Left hindlimb (tissue), 1 donor: ENCODE results near the gene KCNG2.

Source experiments
- DNase-seq: peaks from one replicate; pipeline ENCODE4 v3.0.0-alpha.2; 2018

The KCNG2 gene

DNA sequence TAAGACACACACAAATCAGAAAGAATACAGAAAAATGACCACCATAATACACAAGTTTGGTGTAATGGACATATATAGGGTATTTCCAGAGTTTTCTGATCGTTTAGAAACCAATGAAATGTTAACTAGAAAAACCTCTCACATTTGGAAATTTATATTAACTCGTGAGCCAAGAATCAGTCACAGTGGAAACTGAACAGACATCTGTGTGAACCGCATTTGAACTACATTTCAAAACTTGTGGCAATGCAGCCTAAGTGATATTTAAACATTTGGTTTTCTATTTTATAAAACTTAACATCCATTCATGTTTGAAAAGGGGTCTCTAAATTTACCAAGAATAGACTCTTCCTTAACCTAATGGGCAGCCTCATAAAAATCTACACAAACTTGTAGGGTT, 29.0 kb upstream of the KCNG2 start:
- DNase-seq: no peak

DNA sequence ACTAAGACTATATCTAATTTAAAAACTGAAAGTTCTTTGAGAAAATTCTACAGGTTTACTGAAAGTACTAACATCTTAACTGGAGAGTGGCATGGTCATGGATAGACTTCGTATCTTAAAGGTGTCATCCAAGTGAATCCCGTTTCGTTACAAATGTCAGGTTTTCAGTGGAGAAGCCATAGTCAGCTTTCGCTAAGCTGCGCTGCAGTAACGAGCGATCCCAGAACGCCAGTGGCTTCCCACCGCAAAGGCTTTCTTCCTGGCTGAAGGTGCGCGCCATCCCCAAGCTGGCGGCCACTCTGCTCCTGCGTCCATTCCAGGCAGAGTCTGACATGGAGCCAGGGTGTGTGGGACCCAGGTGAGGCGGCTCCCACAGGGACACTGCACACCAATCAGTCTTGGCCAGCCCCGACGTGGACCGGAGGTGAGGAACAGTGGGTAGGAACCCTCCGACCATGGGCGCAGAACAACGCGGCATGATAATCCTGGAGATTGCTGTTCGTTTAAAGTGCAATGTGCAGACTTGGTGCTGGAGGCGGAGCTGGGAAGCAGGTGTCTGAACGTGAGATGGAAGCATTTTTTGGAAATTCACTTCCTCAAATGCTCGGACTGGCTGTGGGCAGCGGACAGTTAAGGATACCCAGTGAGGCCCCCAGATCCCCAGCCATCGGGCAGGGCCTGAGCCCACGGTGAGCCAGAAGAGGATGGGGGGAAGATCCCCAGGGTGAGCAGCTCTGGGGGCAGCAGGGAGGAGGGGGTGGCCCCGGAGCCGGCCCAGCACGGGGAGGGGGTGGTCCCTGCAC, 27.8 kb upstream of the KCNG2 start:
- DNase-seq: no peak

DNA sequence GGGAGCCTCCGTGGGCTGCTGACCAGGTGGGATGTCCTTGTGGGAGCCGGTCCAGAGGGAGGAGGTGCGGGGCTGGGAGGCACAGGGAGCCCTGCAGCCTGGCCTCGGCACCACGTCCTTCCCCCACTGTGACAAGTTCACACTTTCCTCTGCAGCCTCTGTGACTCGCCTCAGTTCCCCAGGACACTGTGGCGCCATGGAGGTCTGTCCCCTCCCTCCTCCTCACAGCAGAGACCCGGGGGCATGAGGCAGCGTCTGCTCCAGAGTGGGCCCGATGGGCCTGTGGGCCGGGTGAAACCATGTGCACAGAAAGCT, 27.3 kb upstream of the KCNG2 start:
- peak; percentile 20 for DNase-seq

DNA sequence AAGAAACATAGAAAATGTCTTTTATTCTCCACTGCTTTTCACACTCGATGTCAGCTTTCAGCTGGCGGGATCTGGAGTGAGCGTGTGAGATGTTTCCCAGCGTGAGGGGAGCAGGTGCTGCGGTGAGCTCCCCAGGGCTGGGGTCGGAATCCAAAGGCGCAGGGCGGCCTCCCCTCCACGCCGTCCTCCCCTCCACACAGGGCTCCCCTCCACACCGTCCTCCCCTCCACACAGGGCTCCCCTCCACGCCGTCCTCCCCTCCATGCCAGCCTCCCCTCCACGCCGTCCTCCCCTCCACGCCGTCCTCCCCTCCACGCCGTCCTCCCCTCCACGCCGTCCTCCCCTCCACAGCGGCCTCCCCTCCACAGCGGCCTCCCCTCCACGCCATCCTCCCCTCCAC, 26.9 kb upstream of the KCNG2 start:
- peak; percentile 18 for DNase-seq

DNA sequence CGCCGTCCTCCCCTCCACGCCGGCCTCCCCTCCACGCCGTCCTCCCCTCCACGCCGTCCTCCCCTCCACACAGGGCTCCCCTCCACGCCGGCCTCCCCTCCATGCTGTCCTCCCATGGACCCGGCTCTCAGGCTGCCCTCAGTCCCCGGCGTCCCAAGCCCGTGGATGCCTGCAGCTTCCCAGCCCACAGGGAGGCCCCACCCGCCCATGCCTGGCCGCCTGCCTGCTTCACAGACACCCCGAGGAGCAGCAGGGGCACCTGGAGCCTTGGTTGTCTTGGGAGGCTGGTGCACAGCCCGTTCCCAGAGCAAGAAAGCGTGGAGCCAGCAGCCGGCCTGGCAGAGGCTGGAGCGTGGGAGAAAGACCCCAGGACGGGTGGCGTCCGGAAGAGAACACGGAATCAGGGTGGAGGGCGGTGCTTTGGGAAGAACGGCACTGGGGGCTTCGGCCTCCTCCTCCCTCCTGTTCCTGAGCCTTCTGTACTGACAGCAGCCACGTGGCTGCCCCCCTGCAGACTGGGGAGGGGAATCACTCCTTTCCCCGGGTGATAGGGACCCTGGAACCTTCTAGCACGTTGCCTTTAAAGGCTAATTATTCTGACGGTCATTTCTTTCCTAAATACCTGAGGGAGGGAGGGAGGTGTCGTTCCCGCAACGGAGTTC, 26.2 kb upstream of the KCNG2 start:
- DNase-seq: peak; percentile 21

DNA sequence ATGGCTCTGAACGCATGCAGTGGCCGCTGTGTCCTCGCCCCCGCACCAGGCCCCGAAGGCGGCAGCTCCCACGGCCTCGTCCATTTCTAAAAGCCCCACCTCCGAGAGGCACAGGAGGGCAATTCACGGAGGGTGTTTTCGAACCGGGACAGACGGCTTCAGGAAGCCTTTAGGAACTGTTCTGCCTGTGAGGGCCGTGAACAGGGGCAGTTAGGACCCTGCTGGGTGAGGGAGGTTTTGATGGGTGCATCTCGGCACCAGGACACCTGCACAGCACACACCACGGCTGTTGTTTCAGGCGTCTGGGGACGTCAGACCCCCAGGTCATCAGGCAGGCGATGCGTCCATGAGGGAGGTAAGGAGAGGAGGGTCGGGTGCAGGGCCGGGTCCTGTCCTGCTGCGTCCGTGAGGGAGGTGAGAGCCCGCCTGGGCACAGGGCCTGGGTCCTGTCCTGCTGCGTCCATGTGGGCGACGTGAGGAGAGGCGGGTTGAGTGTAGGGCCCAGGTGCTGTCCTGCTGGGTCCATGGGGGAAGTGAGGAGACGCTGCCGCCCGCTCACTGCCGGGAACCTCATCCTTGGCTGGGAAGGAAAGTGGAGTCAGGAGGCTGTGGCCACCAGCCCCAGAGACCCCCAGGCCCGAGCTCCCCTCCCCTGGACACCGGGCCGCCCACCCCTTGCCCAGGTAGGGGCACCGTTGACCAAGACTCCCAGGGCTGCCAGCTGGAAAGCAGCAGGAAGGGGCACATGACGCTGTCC, 25.5 kb upstream of the KCNG2 start:
- peak; percentile 16 for DNase-seq

DNA sequence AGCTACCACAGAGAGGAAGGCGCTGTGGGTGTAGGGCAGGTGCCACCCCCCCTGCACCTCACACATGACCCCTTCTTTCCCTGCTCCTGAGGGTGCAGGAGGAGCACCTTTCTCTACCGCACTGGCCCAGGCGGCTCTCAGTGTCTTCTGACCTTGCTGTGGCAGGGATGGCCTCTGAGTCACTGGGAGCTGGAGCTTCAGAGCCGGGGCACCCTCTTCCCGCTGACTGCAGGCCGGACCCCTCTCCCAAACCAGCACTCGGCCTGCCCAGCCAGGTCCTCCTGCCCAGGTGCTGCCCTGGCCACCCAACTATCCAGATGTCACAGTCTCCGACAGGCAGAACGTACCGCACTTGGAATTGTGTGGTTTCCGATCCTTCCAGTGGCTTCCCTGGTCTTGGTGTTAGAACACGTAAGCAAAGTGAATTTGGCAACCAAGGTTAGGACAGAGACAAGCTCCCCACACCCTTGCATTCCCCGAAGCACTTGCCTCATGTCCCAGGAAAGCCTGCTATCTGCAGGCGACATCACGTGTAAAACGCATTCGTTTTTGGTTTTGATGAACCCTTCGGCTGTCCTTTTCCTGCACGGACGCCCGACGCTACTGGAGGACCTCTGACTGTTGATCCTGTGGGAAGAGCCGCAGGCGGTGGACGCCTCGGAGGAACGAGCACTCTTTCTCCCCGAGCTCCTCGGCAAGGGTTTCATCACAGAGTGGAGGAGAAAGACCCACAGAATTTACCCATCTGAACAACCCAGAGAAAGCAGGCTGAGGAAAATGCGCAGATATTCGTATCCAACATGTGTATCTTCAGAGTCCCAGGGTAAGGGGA, 24.7 kb upstream of the KCNG2 start:
- peak; percentile 11 for DNase-seq

DNA sequence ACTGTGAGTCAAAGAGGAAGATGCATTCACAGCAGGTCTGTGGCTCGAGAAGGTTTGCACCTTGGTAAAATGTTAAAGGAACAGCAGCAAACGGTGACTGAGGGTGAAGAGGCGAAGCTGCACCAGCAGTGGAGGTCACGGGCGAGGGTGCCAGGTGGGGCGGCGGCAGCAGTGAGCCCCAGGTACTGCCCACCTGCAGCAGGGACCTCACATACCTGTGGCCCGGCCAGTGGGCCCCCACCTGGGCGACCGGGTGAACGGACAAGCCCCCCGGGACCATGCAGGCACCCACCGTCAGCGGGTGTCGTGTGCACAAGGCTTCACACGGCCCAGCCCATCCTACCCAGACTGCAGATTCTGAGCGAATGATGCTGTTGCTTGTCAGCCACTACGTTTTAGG, 23.6 kb upstream of the KCNG2 start:
- DNase-seq: peak; percentile 11

DNA sequence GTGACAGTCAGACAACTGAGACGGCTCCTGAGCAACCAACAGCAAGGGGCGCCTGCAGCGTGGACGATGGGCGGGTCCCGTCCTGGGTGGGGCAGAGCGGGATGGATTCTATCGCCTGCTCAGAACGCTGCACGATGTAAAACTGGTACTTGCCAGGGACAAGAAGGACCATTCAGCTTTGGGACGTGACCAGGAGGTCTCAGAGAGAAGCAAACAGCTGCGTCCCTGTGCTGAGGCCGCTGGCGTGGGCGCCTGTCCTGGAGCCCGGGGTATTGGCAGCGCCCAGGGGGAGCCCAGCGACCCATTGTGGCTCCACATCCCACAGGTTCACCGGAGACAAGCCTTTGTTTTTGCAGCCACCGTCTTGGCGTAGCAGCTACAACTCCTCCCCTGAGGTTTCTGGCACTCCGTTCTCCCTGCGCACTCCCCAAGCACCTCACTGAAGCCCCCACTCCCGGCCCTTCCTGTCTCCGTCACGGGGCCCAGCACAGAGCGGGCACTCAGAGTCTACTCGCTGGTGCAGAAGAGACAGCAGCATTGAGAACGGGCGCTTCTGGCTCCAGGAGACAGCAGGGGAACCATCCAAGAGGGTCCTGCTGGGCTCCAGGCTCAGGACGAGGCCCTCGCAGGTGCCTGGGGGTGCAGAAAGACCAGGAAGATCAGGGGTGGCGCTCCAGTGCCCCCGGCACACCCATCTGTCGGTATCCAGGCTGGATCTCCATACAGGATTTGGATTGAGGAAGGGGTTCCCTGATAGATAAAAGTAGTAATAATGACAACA, 22.1 kb upstream of the KCNG2 start:
- DNase-seq: peak; percentile 8

DNA sequence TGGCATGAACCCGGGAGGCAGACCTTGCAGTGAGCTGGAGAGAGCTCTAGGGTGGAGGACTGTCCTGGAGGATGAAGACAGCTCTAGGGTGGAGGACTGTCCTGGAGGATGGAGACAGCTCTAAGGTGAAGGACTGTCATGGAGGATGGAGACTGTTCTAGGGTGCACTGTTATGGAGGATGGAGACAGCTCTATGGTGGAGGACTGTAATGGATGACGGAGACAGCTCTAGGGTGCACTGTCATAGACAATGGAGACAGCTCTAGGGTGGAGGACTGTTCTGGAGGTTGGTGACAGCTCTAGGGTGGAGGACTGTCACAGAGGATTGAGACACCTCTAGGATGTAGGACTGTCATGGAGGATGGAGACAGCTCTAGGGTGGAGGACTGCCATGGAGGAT, 21.1 kb upstream of the KCNG2 start:
- peak; percentile 2 for DNase-seq

DNA sequence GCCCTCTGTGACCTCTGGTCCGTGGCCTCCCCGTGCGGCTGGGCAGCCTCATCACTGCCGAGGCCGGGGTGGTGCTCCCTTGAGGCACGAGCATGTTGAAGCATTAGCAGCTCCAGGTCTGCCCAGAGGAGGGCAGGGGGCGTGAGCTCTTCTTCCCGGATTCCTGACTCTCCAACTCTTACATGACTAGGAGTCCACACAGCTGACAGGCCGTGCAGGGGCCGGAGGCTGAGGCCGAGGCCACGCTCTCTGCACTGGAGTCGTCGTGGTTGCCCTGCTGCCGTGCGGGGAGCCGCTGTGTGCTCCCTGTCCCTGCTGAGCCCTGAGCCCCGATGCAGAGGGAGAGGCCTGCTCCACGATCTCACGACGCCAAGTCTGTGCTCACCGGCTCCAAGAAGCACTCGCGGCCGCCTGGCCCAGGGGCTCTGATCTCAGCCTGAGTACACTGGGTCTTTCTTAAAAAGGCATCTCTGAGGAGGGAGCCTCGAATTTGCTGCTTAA, 19.4 kb upstream of the KCNG2 start:
- DNase-seq: no peak

DNA sequence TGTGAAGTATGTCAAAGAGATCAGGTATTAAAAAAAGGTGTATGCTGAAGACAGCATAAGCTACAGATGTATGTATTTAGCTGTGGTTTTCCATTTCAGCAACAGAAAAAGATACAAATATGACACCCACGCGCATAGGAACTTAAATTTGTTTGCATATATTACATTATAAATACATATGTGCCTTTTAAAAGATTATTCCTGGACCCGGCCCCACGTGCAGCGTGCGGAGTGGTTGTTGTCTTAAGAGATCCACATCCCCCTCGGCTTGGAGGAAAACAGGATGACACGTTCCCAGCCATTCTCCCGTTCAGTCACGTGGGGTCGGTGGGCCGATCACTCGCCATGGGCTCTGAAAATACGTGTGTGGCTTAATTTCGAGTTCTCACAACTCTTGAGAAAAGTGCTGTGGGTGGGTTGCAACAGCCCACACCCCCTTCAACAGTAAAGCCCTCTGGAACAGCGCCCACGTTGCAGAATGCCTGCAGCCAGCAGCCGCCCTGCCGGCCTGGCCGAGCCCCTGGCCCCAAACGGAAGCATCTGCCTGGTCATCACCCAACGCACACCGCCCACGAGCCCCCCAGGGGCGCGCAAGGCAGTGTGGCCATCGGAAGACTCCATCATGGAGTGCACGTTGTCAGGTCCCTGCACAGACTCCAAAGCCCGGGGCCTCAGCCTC, 18.6 kb upstream of the KCNG2 start:
- DNase-seq: no peak

DNA sequence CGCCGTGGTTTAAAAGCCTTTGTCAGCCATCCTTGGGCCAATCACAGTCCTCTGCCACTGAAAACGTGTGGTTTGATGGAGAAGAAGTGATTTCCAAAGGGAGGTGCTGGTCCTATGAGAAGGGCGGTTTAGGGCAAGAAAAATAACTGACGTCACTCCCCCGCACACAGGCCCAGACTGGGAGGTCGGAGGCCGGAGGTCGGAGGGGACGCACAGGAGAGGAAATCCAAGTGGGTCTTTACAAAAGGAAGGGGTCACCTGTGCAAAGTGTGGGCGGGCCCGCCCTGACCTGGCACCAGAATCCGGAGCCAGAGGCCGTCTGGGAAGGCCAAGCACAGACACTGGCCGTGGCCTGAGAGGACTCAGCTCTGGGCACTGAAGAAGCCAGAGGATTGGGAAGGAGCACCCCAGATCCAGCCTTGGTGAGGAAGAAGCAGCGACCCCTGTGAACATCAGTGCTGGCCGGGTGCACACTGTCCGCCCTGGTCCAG, 18.0 kb upstream of the KCNG2 start:
- DNase-seq: no peak

DNA sequence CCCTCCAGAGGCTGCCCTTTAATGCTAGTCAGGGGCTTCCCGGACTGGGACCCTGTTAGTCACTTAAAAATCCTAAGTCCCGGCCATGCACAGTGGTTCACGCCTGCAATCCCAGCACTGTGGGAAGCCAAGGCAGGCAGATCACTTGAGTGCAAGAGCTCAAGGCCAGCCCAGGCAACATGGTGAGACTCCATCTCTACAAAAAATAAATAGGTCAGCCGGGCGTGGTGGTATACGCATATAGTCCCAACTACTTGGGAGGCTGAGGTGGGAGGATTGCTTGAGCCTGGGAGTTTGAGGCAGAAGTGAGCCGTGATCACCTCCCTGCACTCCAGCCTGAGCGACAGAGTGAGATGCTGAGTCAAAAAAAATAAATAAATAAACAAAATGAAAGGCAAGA, 17.2 kb upstream of the KCNG2 start:
- no peak for DNase-seq

DNA sequence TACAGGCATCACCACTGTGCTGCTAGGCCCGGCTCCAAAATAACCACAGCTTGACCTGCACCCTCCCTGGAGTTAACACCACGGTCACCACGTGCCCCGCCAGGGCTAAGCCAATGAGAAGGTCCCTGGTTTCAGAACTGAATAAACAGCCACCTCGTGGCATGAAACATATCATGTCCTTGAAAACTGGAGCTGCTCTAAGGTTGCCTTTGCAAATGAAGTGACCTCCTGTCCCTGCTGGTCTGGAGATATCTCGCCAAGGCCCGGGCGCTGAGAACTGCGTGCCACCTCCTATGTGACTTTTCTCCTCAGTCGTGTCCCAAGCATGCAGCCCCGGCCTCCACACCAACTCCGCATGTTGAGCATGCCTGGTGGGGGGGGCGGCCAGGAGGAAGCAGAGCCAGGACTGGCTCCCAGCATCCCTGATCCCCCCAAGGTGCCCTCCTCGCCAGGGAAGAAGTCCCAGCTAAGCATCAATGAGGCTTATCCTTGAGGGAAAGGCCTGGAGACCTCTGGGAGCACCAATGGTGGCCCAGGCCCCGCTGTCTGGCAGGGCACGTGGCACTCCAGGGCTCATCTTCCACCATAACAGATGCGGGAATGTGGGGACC, 16.3 kb upstream of the KCNG2 start:
- DNase-seq: no peak

DNA sequence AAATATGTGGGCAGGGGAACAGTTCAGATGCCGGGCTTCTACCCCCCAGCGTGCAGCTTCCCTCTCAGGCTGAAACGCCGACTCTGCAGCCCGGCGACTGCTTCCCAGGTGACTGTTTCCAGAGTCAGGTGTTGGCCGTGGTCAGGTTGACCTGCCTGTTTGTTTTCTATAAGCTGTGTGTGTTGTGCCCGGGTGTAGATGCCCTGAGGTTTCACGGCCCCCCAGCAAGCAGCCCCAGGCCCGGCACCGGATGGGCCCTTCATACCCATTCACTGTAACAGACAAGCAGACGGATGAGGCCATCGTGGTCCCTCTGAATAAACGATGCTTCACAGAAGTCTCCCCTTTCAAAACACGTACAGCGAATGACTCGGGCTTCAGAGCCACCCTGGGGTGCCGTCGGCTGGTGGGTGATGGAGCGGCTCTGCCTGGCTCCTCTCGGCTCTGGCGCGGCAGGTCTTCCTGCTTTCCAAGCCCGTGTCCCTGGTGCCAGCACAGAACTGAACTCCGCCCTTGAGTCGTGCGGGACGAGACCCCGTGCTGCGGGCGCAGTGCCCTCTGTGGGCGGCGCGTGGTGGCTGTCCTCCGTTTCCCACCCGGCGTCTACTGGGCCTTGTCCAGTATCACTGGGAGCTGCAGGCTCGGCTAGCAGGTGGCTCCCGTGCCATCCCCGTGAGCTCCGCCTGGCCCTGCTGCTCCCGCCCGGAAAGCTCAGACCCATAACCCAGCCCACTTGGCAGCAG, 15.0 kb upstream of the KCNG2 start:
- DNase-seq: peak; percentile 6

DNA sequence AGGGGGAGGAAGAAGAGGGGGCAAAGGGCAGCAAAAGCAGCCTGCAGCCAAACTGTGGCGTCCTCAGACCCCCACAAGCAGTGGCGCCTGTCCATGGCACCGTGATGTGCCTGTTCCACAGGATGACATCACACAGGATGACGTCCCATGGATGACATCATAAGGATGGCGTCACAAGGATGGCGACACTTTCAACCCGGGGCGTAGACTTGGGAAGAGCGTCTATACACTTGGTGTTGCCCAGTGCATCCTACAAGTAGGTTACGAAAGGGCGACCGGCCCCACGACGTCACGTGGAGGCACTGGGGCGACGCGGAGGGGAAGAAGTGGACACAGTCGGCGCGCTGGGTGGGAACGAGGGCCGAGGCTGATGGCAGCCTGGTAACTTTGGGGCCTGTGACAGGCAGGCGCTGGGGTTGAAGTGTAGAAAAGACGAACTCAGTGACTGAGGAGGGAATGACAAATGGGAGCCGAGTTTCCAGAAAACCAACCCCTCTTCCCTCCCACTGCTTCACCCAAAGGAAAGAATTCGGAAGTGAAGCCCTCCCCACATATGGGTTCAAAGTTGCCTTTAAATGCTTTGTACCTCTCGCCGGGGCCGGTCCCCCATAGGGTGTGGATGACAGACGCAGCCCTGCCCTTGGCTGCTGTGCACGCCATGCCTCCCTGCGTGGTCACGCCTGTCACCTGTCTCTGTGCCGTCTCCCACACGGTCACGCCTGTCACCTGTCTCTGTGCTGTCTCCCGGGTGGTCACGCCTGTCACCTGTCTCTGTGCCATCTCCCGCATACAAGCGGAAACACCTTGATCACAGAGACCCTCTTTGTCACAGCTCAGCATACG, 13.4 kb upstream of the KCNG2 start:
- DNase-seq: peak; percentile 30

DNA sequence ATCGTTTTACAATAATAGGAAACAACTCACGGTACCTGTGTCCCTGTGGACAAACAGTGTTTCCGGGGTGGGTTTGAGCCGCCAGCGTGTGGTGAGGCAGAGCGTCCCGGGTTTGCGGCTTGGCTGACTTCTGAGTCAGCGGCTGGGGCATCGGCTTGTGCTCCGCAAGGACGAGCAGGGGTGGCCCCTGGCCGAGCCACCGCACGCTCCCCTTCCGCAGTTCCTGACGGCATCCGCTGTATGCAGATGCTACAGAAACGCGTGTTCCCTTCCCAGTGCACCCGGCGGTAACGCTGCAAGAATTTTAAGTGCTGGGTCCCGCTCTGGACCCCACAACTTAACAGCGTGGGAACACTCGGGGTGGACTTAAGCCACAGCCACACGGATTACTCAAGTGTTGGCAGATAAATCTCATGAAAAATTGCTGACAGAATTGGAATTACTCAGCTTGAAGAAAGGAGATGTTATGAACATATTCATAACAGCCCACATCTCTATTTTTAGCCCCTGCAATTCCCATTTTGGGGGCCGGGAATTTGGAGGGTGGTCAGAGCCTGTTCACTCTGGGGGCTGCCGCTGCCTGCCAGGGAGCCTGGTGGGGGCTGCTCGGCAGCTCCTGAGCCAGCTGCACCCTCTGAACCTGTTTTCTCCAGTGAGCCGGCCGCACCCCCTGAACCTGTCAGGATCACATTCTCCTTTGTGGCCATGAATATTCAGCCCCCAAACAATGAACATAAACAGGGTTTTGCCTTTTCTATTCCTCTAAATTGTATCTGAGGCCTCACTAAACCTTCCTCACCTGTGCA, 12.6 kb upstream of the KCNG2 start:
- no peak for DNase-seq
